T1000 (cell line): ENCODE data around the gene NPAS2.
A peak's percentile ranks its signal among the peaks of the same experiment; 100 is the strongest.

Experiments
- DNase-seq: peaks from one replicate; lab custom pipeline; 2025; ENCODE audit warnings: mixed read lengths; lab: John Stamatoyannopoulos, UW

NPAS2 gene

GRCh38 chr2:101012054-101012705, 192.2 kb downstream of the NPAS2 start:
- no peak for DNase-seq

- DNase-seq = peak; percentile 3
Observed at GRCh38 chr2:101012706-101013181, 192.8 kb downstream of the NPAS2 start.

GRCh38 chr2:101014264-101014857, 194.4 kb downstream of the NPAS2 start:
- no peak for DNase-seq

GRCh38 chr2:101017371-101017770, 197.4 kb downstream of the NPAS2 start:
- no peak for DNase-seq

- DNase-seq = no peak
Observed at GRCh38 chr2:101018934-101019333, 199.0 kb downstream of the NPAS2 start.

- DNase-seq = no peak
Observed at GRCh38 chr2:101022221-101022620, 202.3 kb downstream of the NPAS2 start.

- no peak for DNase-seq
Observed at GRCh38 chr2:101023327-101024107, 203.6 kb downstream of the NPAS2 start.

GRCh38 chr2:101025561-101025960, 205.6 kb downstream of the NPAS2 start:
- DNase-seq = no peak

- DNase-seq = no peak
Observed at GRCh38 chr2:101026253-101026701, 206.3 kb downstream of the NPAS2 start.

GRCh38 chr2:101026923-101027469, 207.1 kb downstream of the NPAS2 start:
- DNase-seq = no peak

- no peak for DNase-seq
Observed at GRCh38 chr2:101027852-101028251, 207.9 kb downstream of the NPAS2 start.

- no peak for DNase-seq
Observed at GRCh38 chr2:101030866-101031554, 211.1 kb downstream of the NPAS2 start.

- no peak for DNase-seq
Observed at GRCh38 chr2:101032084-101032776, 212.3 kb downstream of the NPAS2 start.

GRCh38 chr2:101036562-101036961, 216.6 kb downstream of the NPAS2 start:
- DNase-seq = no peak

- no peak for DNase-seq
Observed at GRCh38 chr2:101037161-101037755, 217.3 kb downstream of the NPAS2 start.

GRCh38 chr2:101038455-101039255, 218.7 kb downstream of the NPAS2 start:
- peak; percentile 3 for DNase-seq

GRCh38 chr2:101040072-101040471, 220.1 kb downstream of the NPAS2 start:
- no peak for DNase-seq

- no peak for DNase-seq
Observed at GRCh38 chr2:101040761-101041160, 220.8 kb downstream of the NPAS2 start.

- no peak for DNase-seq
Observed at GRCh38 chr2:101041413-101041812, 221.5 kb downstream of the NPAS2 start.

- DNase-seq = no peak
Observed at GRCh38 chr2:101045330-101045729, 225.4 kb downstream of the NPAS2 start.
